Measurements from ENCODE around the gene SHROOM3. TPM values are rescaled to one million over a fixed set of nuclear protein-coding genes. Genes with fewer than 3 reads are reported as not detected.

SHROOM3 gene
- total RNA-seq, 6 donors from 2014 or later, result 62.3 to 216 (median 116) TPM

DNA sequence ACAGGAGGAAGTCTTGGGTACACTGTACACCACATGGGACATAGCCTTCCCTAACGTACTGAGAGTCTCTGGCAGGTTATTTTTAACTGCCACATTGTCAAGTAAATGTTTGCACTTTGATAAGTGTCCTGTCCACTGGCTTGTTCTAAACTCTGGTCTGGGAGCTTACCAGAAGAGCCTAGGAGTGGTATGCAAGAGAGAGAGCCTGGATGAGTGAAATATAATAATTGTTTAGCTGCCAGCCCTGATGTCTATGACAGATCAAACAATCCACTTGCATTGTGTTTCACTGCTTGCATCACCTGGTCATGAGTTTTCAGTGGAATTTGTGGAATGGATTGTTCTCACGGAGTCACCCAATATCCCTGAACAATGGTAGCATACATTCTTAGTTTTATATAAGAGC lies 91.6 kb downstream of the SHROOM3 start:
- TF ChIP-seq, protein P1, sequence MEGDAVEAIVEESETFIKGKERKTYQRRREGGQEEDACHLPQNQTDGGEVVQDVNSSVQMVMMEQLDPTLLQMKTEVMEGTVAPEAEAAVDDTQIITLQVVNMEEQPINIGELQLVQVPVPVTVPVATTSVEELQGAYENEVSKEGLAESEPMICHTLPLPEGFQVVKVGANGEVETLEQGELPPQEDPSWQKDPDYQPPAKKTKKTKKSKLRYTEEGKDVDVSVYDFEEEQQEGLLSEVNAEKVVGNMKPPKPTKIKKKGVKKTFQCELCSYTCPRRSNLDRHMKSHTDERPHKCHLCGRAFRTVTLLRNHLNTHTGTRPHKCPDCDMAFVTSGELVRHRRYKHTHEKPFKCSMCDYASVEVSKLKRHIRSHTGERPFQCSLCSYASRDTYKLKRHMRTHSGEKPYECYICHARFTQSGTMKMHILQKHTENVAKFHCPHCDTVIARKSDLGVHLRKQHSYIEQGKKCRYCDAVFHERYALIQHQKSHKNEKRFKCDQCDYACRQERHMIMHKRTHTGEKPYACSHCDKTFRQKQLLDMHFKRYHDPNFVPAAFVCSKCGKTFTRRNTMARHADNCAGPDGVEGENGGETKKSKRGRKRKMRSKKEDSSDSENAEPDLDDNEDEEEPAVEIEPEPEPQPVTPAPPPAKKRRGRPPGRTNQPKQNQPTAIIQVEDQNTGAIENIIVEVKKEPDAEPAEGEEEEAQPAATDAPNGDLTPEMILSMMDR (IDR thresholded peaks at IDR 0.05), result no peak
- TF ChIP-seq POLR2A (IDR thresholded peaks at IDR 0.05), result no peak
- TF ChIP-seq EP300 (IDR thresholded peaks at IDR 0.05), result peak in 2 of 4 donors; percentile 26 to 74
- TF ChIP-seq POLR2AphosphoS5 (IDR thresholded peaks at IDR 0.05), result no peak
- H3K27me3 ChIP-seq, result no peaks in the 10 kb centered on the region
- peaks cover 0 to 8% (median 2%) of the 10 kb centered on the region in 4 donors for H3K4me1 ChIP-seq
- H3K27ac ChIP-seq, result peak overlapping the region; percentile 1 to 60 (median 28)
- ATAC-seq (ENCODE audit: low FRiP score in 2 of 2), result peak; percentile 69 to 93
- WGBS, 2 donors, result 16 to 27% methylated on average over 2 of the region's 2 CpGs
- no peak overlapping the region for H3K4me3 ChIP-seq
- H3K9me3 ChIP-seq, result no peaks in the 10 kb centered on the region
- DNase-seq, result peak in 1 of 2 donors; percentile 54
- no peaks in the 10 kb centered on the region for H3K36me3 ChIP-seq

DNA sequence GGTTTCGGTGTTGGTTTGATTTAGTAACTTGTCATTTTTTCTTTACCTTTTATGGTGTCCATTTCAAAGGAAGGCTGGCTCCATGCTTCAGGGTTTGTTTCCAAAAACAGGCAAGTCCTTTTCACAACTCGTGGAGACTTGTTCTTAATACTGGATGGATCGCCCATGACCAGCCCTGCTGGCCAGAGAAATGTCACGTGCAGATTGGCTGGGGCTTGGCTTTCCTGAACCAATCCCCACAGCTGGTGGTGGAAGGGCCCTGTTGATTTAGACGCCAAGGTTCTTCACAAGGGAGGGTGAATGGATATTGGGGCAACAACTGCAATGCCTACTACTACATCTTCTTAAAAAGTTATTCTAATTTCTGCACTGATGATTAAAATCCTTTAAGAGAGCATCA lies 92.6 kb downstream of the SHROOM3 start:
- H3K4me1 ChIP-seq, result peaks cover 0 to 8% (median 2%) of the 10 kb centered on the region in 4 donors
- H3K4me3 ChIP-seq, result no peak overlapping the region
- no peak for ATAC-seq (ENCODE audit: low FRiP score in 2 of 2)

DNA sequence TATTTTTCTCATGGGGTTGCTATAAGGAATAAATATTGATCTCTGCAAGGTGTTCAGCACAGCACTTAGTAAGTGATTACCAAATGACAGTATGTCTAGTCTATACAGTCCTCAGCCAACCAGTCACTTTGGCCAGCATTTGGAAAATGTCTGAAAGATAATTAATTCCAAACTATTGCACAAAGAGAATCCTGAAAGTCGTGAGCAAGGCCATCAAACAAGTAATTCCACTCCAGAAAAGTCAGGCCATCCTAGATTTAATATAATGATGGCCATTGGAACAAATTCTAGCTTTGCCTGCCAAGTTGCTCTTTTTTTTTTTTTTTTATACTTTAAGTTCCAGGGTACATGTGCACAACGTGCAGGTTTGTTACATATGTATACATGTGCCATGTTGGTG lies 96.6 kb downstream of the SHROOM3 start:
- TF ChIP-seq POLR2AphosphoS5 (IDR thresholded peaks at IDR 0.05) (no peak), POLR2A (IDR thresholded peaks at IDR 0.05) (no peak), EP300 (IDR thresholded peaks at IDR 0.05) (no peak)
- TF ChIP-seq, protein P1 (IDR thresholded peaks at IDR 0.05), result no peak
- Histone ChIP-seq H3K9me3 (no peaks in the 10 kb centered on the region), H3K27ac (no peak overlapping the region), H3K4me1 (no peaks in the 10 kb centered on the region), H3K4me3 (no peak overlapping the region), H3K36me3 (no peaks in the 10 kb centered on the region), H3K27me3 (no peaks in the 10 kb centered on the region)
- ATAC-seq (ENCODE audit: low FRiP score in 2 of 2), result no peak
- WGBS, 2 donors, result 50 to 58% methylated on average over 2 of the region's 2 CpGs
- DNase-seq, result no peak

More for the DNA sequence above, 92.6 kb downstream of the SHROOM3 start:
- 88 to 91% methylated on average over 5 of the region's 5 CpGs for WGBS, 2 donors
- TF ChIP-seq EP300 (IDR thresholded peaks at IDR 0.05) (no peak), POLR2A (IDR thresholded peaks at IDR 0.05) (no peak), POLR2AphosphoS5 (IDR thresholded peaks at IDR 0.05) (no peak)
- TF ChIP-seq, protein P1 (IDR thresholded peaks at IDR 0.05), result no peak
- Histone ChIP-seq H3K27me3 (no peaks in the 10 kb centered on the region), H3K27ac (no peak overlapping the region), H3K9me3 (no peaks in the 10 kb centered on the region), H3K36me3 (no peaks in the 10 kb centered on the region)
- DNase-seq, result no peak

DNA sequence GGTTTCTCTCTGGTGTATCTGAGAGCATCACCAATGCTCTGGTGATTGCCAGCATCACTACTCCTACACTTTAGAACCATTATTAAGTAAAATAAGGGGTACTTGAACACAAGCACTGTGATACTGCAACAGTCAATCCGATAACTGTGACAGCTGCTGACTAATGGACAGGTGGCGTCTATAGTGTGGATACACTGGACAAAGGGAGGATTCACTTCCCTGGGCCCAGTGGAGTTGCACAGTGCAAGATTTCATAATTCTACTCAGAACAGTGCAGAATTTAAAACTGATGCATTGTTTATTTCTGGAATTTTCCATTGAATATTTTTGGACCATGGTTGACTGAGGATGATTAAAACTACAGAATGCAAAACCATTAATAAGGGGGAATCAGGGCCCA lies 97.8 kb downstream of the SHROOM3 start:
- WGBS, 2 donors, result 70 to 73% methylated on average over 2 of the region's 2 CpGs
- TF ChIP-seq, protein P1 (IDR thresholded peaks at IDR 0.05), result no peak
- no peak for TF ChIP-seq POLR2AphosphoS5 (IDR thresholded peaks at IDR 0.05)
- no peak for TF ChIP-seq EP300 (IDR thresholded peaks at IDR 0.05)
- no peak for TF ChIP-seq POLR2A (IDR thresholded peaks at IDR 0.05)

DNA sequence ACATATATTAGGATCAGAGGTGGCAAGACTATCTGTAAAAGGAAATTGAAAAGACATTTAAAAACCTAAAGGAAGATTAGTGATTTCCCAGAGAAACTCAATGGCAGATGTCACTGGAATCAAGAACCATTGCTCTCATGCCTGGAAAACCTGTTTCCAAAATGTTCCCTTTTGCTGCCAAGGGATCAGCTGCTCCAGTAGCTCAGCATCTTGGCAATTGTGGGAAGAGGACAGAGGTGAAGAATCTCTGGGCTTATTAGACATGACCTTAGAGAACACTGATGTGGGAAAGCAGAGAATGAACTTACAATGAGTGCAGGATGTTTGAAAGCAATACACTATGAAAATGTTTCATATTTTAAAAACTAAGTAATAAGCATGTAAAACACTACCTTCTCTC lies 98.3 kb downstream of the SHROOM3 start:
- H3K4me1 ChIP-seq, result no peaks in the 10 kb centered on the region
- ATAC-seq (ENCODE audit: low FRiP score in 2 of 2) (no peak), DNase-seq (no peak)
- no peaks in the 10 kb centered on the region for H3K36me3 ChIP-seq
- H3K27me3 ChIP-seq, result no peaks in the 10 kb centered on the region
- TF ChIP-seq, protein P1 (IDR thresholded peaks at IDR 0.05), result no peak
- TF ChIP-seq POLR2A (IDR thresholded peaks at IDR 0.05) (no peak), EP300 (IDR thresholded peaks at IDR 0.05) (no peak)
- no peaks in the 10 kb centered on the region for H3K9me3 ChIP-seq
- no peak overlapping the region for H3K4me3 ChIP-seq
- no peak overlapping the region for H3K27ac ChIP-seq

More for the DNA sequence above, 97.8 kb downstream of the SHROOM3 start:
- no peak overlapping the region for H3K4me3 ChIP-seq
- H3K27ac ChIP-seq, result no peak overlapping the region
- H3K4me1 ChIP-seq, result no peaks in the 10 kb centered on the region
- ATAC-seq (ENCODE audit: low FRiP score in 2 of 2) (no peak), DNase-seq (no peak)
- H3K36me3 ChIP-seq, result no peaks in the 10 kb centered on the region
- no peaks in the 10 kb centered on the region for H3K9me3 ChIP-seq
- no peaks in the 10 kb centered on the region for H3K27me3 ChIP-seq
